ENCODE results near the gene ARMC9.

- no peak for TF ChIP-seq POLR2AphosphoS5 (IDR thresholded peaks at IDR 0.05)
- TF ChIP-seq, protein P1, sequence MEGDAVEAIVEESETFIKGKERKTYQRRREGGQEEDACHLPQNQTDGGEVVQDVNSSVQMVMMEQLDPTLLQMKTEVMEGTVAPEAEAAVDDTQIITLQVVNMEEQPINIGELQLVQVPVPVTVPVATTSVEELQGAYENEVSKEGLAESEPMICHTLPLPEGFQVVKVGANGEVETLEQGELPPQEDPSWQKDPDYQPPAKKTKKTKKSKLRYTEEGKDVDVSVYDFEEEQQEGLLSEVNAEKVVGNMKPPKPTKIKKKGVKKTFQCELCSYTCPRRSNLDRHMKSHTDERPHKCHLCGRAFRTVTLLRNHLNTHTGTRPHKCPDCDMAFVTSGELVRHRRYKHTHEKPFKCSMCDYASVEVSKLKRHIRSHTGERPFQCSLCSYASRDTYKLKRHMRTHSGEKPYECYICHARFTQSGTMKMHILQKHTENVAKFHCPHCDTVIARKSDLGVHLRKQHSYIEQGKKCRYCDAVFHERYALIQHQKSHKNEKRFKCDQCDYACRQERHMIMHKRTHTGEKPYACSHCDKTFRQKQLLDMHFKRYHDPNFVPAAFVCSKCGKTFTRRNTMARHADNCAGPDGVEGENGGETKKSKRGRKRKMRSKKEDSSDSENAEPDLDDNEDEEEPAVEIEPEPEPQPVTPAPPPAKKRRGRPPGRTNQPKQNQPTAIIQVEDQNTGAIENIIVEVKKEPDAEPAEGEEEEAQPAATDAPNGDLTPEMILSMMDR (IDR thresholded peaks at IDR 0.05) = no peak
Observed at GRCh38 chr2:231421051-231421580, 222.7 kb downstream of the ARMC9 start.

Measured in suprapubic skin (tissue), 3 donors.